NCI-H2081 treated with DMSO at 0.1 percent for 48 hours (cell line): ENCODE measurements around the gene ATP5PD.
A peak's percentile ranks its signal among the peaks of the same experiment; 100 is the strongest.
"Not testable (repeated sequence)": the region's sequence is repeated elsewhere in the genome, so short reads cannot be mapped to it uniquely, and the experiment has no call there.

Experiments
- DNase-seq: peaks from one replicate; lab custom pipeline; 2025; lab: John Stamatoyannopoulos, UW

The ATP5PD gene

DNA sequence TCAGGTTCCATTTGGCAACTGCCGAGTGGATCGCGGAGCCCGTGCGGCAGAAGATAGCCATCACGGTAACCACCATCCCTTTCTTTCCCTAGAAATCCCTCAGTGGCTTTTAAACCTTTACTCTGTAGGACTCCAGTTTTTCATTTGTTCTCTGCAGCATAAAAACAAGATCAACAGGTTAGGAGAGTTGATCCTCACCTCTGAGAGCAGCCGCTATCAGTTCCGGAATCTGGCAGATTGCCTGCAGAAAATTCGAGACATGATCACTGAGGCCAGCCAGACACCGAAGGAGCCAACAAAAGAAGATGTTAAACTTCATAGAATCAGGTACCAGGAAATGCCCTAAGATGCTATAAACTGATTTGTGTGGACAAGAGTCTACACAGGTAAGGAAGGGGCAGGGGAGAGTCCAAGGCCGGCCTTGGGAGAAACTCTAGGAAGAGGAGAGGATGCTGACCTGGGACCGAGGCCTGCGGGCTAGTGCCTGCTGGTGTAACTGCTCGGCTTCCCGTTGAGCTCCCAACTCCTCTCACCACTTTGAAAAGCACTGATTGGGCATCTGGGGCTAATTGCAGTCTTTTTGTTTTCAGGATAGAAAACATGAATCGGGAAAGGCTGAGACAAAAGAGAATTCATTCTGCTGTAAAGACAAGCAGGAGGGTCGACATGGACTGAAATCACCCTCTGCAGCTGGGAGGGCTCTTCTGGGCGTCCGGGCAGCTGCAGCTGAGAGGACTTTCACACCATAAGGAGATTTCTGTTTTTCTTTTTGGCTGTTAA is 26.2 kb downstream of the ATP5PD start:
- no peak for DNase-seq

DNA sequence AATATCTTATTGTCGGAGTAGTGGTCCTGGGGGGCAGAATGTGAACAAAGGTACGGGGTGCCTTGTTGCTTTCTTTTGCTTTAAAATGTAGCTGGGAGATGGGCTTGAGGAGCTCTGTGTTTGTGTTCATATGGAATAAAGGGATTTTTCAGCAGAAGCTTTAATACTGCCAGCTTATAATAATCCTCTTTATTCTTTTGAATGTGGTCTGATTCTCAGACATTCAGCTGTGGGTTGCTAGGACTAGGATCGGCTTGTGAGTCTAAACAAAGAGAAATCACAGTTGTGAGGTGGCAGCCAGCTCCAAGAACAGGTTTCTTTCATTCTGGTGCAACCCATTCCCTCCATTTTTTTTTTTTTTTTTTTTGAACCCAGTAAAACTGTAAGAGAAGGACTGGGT is 27.1 kb downstream of the ATP5PD start:
- DNase-seq: no peak

GRCh38 chr17:75019146-75019545 is 27.6 kb downstream of the ATP5PD start:
- DNase-seq: no peak

- DNase-seq: no peak
Measured at GRCh38 chr17:75013092-75013559, 33.6 kb downstream of the ATP5PD start.

- peak; percentile 66 for DNase-seq
Measured at GRCh38 chr17:75012346-75013091, 34.2 kb downstream of the ATP5PD start, which contains the start of gene MRPL58. Gene MRPL58, plus strand, starts transcription at chr17:75012670. Its CDS starts 17 bp downstream, at chr17:75012687.

- DNase-seq: no peak
Measured at GRCh38 chr17:75012096-75012345, 34.7 kb downstream of the ATP5PD start.

DNA sequence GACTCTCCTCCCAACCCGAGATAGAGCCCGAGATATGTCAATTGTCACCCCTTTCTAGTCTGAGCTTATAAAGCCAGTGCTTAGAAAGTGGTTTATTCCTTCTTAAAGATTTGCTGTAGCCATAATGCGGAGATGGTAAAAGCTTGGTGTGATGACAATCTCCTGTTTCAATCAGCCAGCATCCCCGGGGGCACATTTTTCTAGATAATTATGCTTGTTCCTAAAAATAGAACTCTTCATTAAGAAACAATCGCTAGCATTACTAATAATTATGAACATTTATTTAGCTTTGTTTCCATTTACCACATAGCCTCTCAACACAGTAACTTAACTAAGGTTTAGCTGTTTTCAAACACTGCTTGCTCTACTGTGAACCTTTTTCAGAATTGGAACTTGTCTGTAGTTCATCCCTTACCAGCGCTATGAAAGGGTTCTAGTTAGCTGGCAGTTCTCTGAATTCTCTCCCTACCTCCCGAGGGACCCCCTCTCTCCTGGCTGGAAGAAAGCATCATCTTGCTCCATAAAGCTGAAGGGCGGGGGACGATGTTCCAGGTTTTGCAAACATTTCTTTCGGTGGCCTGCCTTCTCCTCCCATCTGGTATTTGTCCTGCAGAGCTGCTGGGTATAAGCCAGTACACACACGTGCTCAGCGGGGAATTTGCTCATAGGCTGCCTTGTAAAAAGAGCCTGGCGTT is 35.2 kb downstream of the ATP5PD start:
- DNase-seq: peak; percentile 63

DNA sequence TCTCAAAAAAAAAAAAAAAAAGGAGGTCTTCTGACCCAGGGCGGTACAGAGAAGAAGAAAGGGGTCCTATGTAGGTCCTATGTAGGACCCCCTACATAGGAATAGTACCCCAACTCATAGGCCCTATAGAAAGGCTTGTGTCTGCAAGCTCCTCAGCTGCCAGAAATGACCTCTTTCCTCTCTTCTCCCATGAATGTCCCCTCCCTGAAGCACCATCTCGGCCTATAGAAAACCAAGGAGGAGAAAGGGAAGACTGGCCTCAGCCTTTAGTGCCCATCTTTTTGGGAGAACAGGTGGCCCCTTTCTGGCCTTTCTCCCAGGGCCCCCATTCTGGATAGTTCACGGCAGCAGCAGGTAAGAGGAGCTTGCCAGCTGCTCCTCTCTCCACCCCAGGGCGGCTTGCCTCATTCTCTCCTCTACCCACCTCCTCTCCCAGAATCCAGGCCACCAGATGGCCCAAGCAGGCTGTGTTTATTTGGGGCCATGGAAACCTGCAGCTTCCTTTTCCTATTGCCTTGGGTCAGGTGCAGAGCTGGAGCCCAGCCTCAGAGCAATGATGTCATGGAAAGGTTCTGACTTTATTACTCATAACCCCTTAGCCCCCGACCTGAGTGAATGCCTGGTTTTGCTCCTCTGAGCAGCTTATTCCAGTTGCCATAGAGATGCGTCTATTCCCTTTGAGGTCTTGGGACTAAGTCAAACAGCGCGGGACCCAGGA is 35.9 kb downstream of the ATP5PD start:
- peak; percentile 76 for DNase-seq

DNA sequence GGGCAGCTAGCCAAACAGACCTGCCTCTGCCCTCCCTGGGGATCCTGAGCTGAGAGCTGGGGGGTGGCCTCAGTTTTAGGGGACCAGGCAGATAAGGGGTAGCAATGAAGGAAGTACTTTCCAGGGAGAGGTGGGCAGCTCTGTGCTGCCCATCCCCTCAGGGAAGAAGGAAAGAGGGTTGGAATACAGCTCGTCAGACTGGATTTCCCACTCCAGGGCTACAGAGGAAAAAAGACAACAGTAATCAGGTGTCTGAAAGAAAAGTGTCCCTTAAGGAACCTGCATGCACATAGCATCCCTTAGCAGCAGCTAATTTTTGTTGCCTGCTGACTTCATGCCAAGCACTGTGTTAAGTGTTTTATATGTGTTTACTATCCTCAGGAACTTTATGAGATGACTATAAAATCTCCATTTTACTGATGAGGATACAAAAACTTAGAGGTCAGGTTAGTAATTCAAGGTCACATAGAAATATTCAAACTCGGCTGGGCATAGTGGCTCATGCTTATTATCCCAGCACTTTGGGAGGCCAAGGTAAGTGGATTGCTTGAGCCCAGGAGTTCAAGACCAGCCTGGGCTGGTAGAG is 37.5 kb downstream of the ATP5PD start:
- no peak for DNase-seq

GRCh38 chr17:75008373-75008772 is 38.4 kb downstream of the ATP5PD start:
- no peak for DNase-seq

GRCh38 chr17:75006653-75007052 is 40.1 kb downstream of the ATP5PD start:
- no peak for DNase-seq

DNA sequence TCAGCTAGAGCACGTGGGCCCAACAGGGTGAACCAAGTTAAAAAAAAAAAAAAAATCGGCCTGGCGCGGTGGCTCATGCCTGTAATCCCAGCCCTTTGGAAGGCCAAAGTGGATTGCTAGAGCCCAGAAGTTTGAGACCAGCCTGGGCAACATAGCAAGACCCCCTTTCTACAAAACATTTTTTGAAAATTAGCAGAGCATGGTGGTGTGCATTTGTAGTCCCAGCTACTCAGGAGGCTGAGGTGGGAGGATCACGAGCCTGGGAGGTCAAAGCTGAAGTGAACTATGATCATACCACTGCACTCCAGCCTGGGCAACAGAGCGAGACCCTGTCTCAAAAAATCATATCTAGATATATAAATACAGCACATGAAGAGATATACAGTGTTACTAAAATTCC is 40.7 kb downstream of the ATP5PD start:
- not testable (repeated sequence) for DNase-seq

DNA sequence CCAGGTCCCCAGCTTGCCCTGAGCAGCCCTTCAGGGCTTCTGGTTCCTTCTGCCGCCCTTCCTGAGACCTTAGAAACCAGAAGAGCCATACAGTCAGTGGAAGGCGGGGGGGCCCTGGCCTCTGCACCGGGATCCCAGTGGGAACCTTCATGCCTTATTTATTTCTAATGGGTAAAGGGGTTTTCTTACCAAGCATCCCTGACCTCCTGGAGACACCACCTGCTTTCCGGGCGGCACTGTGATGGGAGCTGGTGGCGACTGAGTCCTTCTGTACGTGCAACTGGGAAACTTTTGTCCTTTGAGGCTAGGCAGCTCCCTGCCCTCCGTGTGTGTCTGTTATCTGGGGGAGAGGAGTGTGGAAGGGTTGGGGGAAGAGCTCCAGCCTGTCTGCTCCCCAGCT is 41.5 kb downstream of the ATP5PD start:
- DNase-seq: no peak

DNA sequence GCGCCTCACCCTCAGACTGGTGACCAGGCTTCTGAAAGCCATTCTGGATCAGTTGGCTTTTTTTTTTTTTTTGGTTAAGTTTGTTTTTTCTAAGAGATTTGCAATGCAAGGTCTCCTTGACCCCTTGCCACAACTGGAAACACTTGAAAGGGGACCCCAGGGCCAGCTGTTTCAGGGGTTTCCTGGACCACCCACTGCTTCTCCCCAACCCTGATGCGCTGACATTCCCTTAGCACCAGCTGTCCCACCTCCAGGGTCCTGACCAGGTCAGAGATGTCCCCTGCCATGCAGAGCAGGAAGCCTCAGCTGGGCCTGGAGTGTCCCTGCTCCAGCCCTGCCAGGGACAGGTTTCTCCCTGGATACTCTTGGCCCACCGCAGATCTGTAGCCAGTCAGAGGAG is 42.4 kb downstream of the ATP5PD start:
- no peak for DNase-seq

- DNase-seq: no peak
Measured at GRCh38 chr17:75003957-75004355, 42.8 kb downstream of the ATP5PD start.

DNA sequence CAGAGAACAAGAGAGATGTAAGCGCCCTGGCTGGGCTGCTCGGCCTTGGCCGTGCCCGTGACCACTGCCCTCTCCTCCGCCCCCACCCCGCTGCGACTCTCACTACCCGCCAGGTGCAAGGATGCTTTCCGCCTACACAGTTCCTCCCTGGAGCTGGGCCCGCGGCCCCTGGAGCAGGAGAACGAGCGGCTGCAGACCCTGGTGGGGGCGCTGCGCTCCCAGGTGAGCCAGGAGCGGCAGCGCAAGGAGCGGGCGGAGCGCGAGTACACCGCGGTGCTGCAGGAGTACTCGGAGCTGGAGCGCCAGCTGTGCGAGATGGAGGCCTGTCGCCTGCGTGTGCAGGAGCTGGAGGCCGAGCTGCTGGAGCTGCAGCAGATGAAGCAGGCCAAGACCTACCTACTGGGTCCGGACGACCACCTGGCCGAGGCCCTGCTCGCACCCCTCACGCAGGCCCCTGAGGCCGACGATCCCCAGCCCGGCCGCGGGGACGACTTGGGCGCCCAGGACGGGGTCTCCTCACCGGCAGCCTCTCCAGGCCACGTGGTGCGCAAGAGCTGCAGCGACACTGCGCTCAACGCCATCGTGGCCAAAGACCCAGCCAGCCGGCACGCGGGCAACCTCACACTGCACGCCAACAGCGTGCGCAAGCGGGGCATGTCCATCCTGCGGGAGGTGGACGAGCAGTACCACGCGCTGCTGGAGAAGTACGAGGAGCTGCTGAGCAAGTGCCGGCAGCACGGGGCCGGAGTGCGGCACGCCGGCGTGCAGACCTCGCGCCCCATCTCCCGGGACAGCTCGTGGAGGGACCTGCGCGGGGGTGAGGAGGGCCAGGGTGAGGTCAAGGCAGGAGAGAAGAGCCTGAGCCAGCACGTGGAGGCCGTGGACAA is 43.5 kb downstream of the ATP5PD start:
- no peak for DNase-seq

GRCh38 chr17:75001915-75002843 is 44.6 kb downstream of the ATP5PD start:
- no peak for DNase-seq

- no peak for DNase-seq
Measured at GRCh38 chr17:74999523-74999922, 47.2 kb downstream of the ATP5PD start.

GRCh38 chr17:74998783-74999182 is 48.0 kb downstream of the ATP5PD start:
- DNase-seq: no peak

GRCh38 chr17:74995847-74996246 is 50.9 kb downstream of the ATP5PD start:
- DNase-seq: no peak
